Tibial artery (tissue), 4 donors: ENCODE results near the gene PTGER4.

Experiments
- DNase-seq, 2 donors: peaks; one replicate each; pipeline ENCODE4 v3.0.0-alpha.2; 2019
- H3K27ac ChIP-seq, 2 donors: fragments of 200-600 bp; sonication (generic) in 1 of 2; 1 replicate in 1 of 2; 2 replicates in 1 of 2; pipeline ENCODE4 v1.5.1; 2018 to 2019; ENCODE audit warnings: mild to moderate bottlenecking in 1 of 2
- H3K27me3 ChIP-seq, 2 donors: fragments of 200-600 bp; sonication (generic) in 1 of 2; one replicate each; pipeline versions ENCODE4 v1.5.1 to v1.6.0; 2016 to 2019
- H3K36me3 ChIP-seq, 3 donors: fragments of 200-600 bp; sonication (generic) in 2 of 3; one replicate each; pipeline ENCODE4 v1.5.1; 2016 to 2019; ENCODE audit warnings: mild to moderate bottlenecking in 2 of 3
- H3K4me1 ChIP-seq, 4 donors: fragments of 200-600 bp; sonication (generic) in 2 of 4; 1 replicate in 3 of 4; 2 replicates in 1 of 4; pipeline ENCODE4 v1.5.1; 2016 to 2019
- H3K4me3 ChIP-seq, 2 donors: fragments of 200-600 bp; sonication (generic) in 1 of 2; 1 replicate in 1 of 2; 2 replicates in 1 of 2; pipeline ENCODE4 v1.5.1; 2018 to 2019; ENCODE audit warnings: mild to moderate bottlenecking in 2 of 2
- H3K9me3 ChIP-seq, 3 donors: fragments of 200-600 bp; sonication (generic) in 1 of 3; one replicate each; pipeline ENCODE4 v1.5.1; 2016 to 2019
- CTCF ChIP-seq, 2 experiments: fragments of 200-600 bp in 1 of 2; fragments of 450-650 bp in 1 of 2; IDR thresholded peaks; one replicate each; pipeline ENCODE4 v1.5.1; 2017 to 2019; ENCODE audit warnings: antibody characterized with exemption in 2 of 2, mild to moderate bottlenecking in 1 of 2, moderate library complexity in 1 of 2
- intact Hi-C: fragments of 100-400 bp; cut with DNase I; formaldehyde crosslinking; loops from one replicate; pipeline ENCODE4 v1.15.0; 2023; ENCODE audit warnings: low total_unique reads

The PTGER4 gene

GRCh38 chr5:40674661-40675235 lies 5.0 kb upstream of the PTGER4 start:
- Histone ChIP-seq H3K4me3 (no peak overlapping the region), H3K27me3 (no peaks in the 10 kb centered on the region), H3K9me3 (no peaks in the 10 kb centered on the region), H3K27ac (no peak overlapping the region), H3K4me1 (peaks cover 0 to 19% (median 11%) of the 10 kb centered on the region in 4 donors), H3K36me3 (no peaks in the 10 kb centered on the region)
- no peak for DNase-seq
- TF ChIP-seq CTCF (IDR thresholded peaks at IDR 0.05), result no peak
- intact Hi-C loops, result no loop called here

- no peaks in the 10 kb centered on the region for H3K9me3 ChIP-seq
- no peaks in the 10 kb centered on the region for H3K36me3 ChIP-seq
- peaks cover 0 to 19% (median 15%) of the 10 kb centered on the region in 4 donors for H3K4me1 ChIP-seq
- intact Hi-C loops, result no loop called here
- no peak for DNase-seq
- H3K4me3 ChIP-seq, result no peak overlapping the region
- TF ChIP-seq CTCF (IDR thresholded peaks at IDR 0.05), result no peak
- H3K27me3 ChIP-seq, result no peaks in the 10 kb centered on the region
- H3K27ac ChIP-seq, result peak overlapping the region in 1 of 2 donors; percentile 86
Observed at GRCh38 chr5:40675396-40676133, 4.2 kb upstream of the PTGER4 start.

- TF ChIP-seq CTCF (IDR thresholded peaks at IDR 0.05), result no peak
- H3K27me3 ChIP-seq, result no peaks in the 10 kb centered on the region
Observed at GRCh38 chr5:40676613-40677343, 2.9 kb upstream of the PTGER4 start.

GRCh38 chr5:40677456-40677855 lies 2.3 kb upstream of the PTGER4 start:
- peak overlapping the region in 1 of 2 donors; percentile 17 for H3K4me3 ChIP-seq
- H3K36me3 ChIP-seq, result no peaks in the 10 kb centered on the region
- H3K4me1 ChIP-seq, result peaks cover 0 to 28% (median 20%) of the 10 kb centered on the region in 4 donors
- peak overlapping the region; percentile 86 to 87 for H3K27ac ChIP-seq
- H3K9me3 ChIP-seq, result no peaks in the 10 kb centered on the region
- intact Hi-C loops, result no loop called here
- no peak for TF ChIP-seq CTCF (IDR thresholded peaks at IDR 0.05)
- no peaks in the 10 kb centered on the region for H3K27me3 ChIP-seq
- no peak for DNase-seq

More at GRCh38 chr5:40676613-40677343, 2.9 kb upstream of the PTGER4 start:
- Histone ChIP-seq H3K9me3 (no peaks in the 10 kb centered on the region), H3K4me1 (peaks cover 0 to 27% (median 17%) of the 10 kb centered on the region in 4 donors), H3K27ac (peak overlapping the region; percentile 86 to 87), H3K4me3 (peak overlapping the region in 1 of 2 donors; percentile 17), H3K36me3 (no peaks in the 10 kb centered on the region)
- intact Hi-C loops, result no loop called here
- peak in 1 of 2 donors; percentile 64 for DNase-seq

- H3K4me3 ChIP-seq, result peak overlapping the region; percentile 69 to 87
- H3K4me1 ChIP-seq, result peaks cover 0 to 32% (median 20%) of the 10 kb centered on the region in 4 donors
- no peak for TF ChIP-seq CTCF (IDR thresholded peaks at IDR 0.05)
- H3K27ac ChIP-seq, result peak overlapping the region; percentile 86 to 87
- H3K36me3 ChIP-seq, result no peaks in the 10 kb centered on the region
- DNase-seq, result no peak
- intact Hi-C loops, result no loop called here
- no peaks in the 10 kb centered on the region for H3K27me3 ChIP-seq
- H3K9me3 ChIP-seq, result no peaks in the 10 kb centered on the region
Observed at GRCh38 chr5:40678026-40678425, 1.7 kb upstream of the PTGER4 start.
